Fibroblast of the aortic adventitia (primary cell): Measurements from ENCODE around the gene TBC1D2. TPM values are rescaled to one million over a fixed set of nuclear protein-coding genes. Genes with fewer than 3 reads are reported as not detected.

Experiments used
- DNase-seq: peaks from one replicate; pipeline ENCODE4 v3.0.0-alpha.2; 2010; ENCODE audit warnings: low read depth
- H3K4me3 ChIP-seq: 2 replicates; pipeline ENCODE4 v1.5.1; 2011; ENCODE audit warnings: low read depth, mild to moderate bottlenecking, control low read depth, low read length, moderate library complexity
- CTCF ChIP-seq: IDR thresholded peaks from 2 replicates; pipeline ENCODE4 v1.5.1; 2011; ENCODE audit warnings: mild to moderate bottlenecking, low read length, control low read depth, inconsistent platforms; ENCODE audit not compliant: insufficient read depth
- total RNA-seq: library from RNA; depleted of rRNA; stranded (reverse); fragments of >200 nt; gene quantifications from 2 replicates; pipeline ENCODE4 v1.2.3, GENCODE V29; 2012; ENCODE audit warnings: low replicate concordance

The TBC1D2 gene
- total RNA-seq, 1 donor: 20.7 TPM

GRCh38 chr9:98228392-98229089 is 26.9 kb downstream of the TBC1D2 start:
- TF ChIP-seq CTCF: no peak
- no peak overlapping the region for H3K4me3 ChIP-seq
- no peak for DNase-seq

DNA sequence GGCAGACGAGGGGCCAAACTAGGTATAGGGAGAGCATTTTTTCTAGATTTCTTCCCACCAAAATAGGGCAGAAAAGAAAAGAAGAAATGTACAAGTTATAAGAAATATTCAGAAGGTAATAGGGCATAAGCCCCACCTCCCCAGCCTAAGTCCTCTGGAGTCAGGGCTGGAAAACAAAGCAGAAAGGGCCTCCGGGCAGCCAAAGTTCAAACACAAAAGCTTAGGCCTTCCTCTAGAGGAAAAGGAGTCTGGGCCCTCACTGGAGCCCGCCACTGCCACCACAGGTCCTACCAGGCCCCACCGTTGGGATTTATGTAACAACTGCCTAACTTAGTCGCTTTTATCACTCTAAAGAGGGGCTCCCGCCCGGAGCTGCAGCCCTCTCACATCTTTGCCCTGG is 27.6 kb downstream of the TBC1D2 start:
- no peak for TF ChIP-seq CTCF
- H3K4me3 ChIP-seq: no peak overlapping the region
- DNase-seq: no peak

- DNase-seq: no peak
- H3K4me3 ChIP-seq: no peak overlapping the region
- TF ChIP-seq CTCF: no peak
Measured at GRCh38 chr9:98226957-98227356, 28.5 kb downstream of the TBC1D2 start.

- no peak overlapping the region for H3K4me3 ChIP-seq
- no peak for TF ChIP-seq CTCF
- no peak for DNase-seq
Measured at GRCh38 chr9:98226516-98226915, 28.9 kb downstream of the TBC1D2 start.

- no peak overlapping the region for H3K4me3 ChIP-seq
- no peak for TF ChIP-seq CTCF
- no peak for DNase-seq
Measured at GRCh38 chr9:98225015-98225442, 30.4 kb downstream of the TBC1D2 start.

DNA sequence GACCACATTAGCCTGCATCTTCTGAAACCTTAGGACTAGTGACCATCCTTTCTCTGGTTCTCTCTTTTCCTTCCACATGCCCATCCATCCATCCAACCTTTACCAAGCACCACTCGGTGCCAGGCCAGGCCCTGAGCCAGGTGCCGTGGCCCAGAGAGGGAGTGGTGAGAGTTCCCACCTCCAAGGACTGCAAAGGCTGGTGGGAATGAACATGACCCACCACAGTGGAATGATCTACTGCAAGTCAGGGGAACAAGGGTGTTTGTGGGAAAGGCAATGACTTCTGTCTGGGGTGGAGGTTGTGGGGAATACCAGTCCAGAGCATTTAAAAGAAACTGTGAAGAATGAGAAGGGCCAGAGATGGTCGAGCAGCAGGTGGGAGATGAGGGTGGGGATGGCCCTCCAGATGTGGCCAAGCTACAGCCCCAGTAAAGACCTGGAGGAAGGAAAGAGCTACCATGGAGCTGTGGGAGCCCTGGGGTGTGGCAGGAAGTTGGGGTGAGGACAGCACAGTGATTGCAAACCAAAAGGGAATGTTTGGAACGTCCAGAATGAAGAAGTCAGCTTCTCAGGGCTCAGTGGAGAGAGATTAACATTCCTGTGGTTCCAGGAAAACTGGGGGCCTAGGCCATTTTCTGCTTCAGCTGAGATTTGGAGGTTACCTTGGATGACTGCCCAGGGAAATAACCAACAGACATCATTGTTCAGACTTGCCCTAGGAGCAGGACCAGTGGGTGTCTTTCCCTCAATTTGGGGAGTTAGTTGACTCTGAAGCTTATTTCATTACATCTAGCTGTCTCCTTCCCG is 32.4 kb downstream of the TBC1D2 start:
- no peak for TF ChIP-seq CTCF
- peak; percentile 99 for DNase-seq
- H3K4me3 ChIP-seq: no peak overlapping the region

GRCh38 chr9:98220911-98221310 is 34.5 kb downstream of the TBC1D2 start:
- no peak for TF ChIP-seq CTCF
- H3K4me3 ChIP-seq: no peak overlapping the region
- no peak for DNase-seq
